Central memory CD8-positive, alpha-beta T cell (primary cell): ENCODE results near the gene CAPNS2.
"Not testable (repeated sequence)": the region's sequence is repeated elsewhere in the genome, so short reads cannot be mapped to it uniquely, and the experiment has no call there.

Source experiments
- ATAC-seq: fragments of 150-1000 bp; cut with Tn5 transposase; replicated peaks from 2 replicates; pipeline ENCODE4 v1.10.0; 2022; ENCODE audit warnings: mild to moderate bottlenecking, moderate FRiP score, moderate number of reproducible peaks; ENCODE audit not compliant: poor library complexity, severe bottlenecking; ENCODE audit errors: extremely low read depth
- DNase-seq, 2 donors: peaks; one replicate each; pipeline ENCODE4 v3.0.0; 2021; ENCODE audit warnings: low spot score in 2 of 2
- H3K27ac Mint-ChIP-seq: one replicate; pipeline ENCODE4 v1.8.0; 2022; ENCODE audit warnings: low read depth, mild to moderate bottlenecking, moderate library complexity, mixed read lengths
- H3K27me3 Mint-ChIP-seq: one replicate; pipeline ENCODE4 v1.8.0; 2022; ENCODE audit warnings: mixed read lengths
- H3K36me3 Mint-ChIP-seq: one replicate; pipeline ENCODE4 v1.8.0; 2022; ENCODE audit warnings: mild to moderate bottlenecking, moderate library complexity, mixed read lengths; ENCODE audit not compliant: insufficient read depth
- H3K4me1 Mint-ChIP-seq: one replicate; pipeline ENCODE4 v1.8.0; 2022; ENCODE audit warnings: mixed read lengths
- H3K4me3 Mint-ChIP-seq: one replicate; pipeline ENCODE4 v1.8.0; 2022; ENCODE audit warnings: mild to moderate bottlenecking, moderate library complexity, mixed read lengths
- H3K9me3 Mint-ChIP-seq: one replicate; pipeline ENCODE4 v1.8.0; 2022; ENCODE audit warnings: mixed read lengths

CAPNS2 gene

GRCh38 chr16:55615670-55616069 is 49.2 kb downstream of the CAPNS2 start:
- peaks cover 80% of the 10 kb centered on the region for H3K27me3 Mint-ChIP-seq
- H3K4me3 Mint-ChIP-seq, H3K27ac Mint-ChIP-seq, ATAC-seq, H3K9me3 Mint-ChIP-seq, DNase-seq, H3K36me3 Mint-ChIP-seq, H3K4me1 Mint-ChIP-seq: not testable (repeated sequence)
